Measurements from ENCODE around the gene C17orf50. TPM values are rescaled to one million over a fixed set of nuclear protein-coding genes. Genes with fewer than 3 reads are reported as not detected.

Gene C17orf50
- total and polyA plus RNA-seq, 3 experiments from 2014 or later = not detected

DNA sequence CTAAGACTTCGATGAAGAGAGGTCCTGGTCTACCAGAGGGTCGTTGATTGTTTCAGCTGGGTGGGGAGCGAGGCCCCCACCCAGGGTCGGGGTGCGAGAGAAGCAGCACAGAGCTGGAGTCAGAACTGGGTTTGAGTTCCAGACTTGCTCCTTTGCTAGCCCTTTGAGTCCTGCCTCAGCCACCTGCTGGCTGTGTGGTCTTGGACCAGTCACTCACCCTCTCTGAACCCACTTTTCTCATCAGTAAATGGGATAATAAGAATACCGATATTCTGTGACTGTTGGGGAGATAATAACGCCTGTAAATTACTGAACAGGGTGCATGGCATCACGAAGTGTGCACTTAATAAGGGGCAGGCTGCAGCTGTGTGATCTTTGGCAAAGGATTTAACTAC, 35.2 kb downstream of the C17orf50 start:
- H3K9me3 ChIP-seq (ENCODE audit: low read length) = no peaks in the 10 kb centered on the region
- Mint-ChIP-seq H3K36me3 (no peaks in the 10 kb centered on the region), H3K27me3 (peaks cover 39 to 62% of the 10 kb centered on the region in 2 donors), H3K9me3 (no peaks in the 10 kb centered on the region), H3K4me1 (peaks cover 5 to 17% (median 8%) of the 10 kb centered on the region in 3 donors), H3K27ac (peak overlapping the region in 1 of 8 donors; percentile 9), H3K4me3 (peak overlapping the region; percentile 31 to 86 (median 77))
- H3K36me3 ChIP-seq (ENCODE audit: insufficient read depth, low read length) = no peaks in the 10 kb centered on the region
- no peak for DNase-seq
- peaks cover 10% of the 10 kb centered on the region for H3K4me1 ChIP-seq (ENCODE audit: insufficient read depth, low read length)
- H3K4me3 ChIP-seq (ENCODE audit: low read length) = peak overlapping the region; percentile 58
- ChIA-PET POLR2A (interaction anchor here (1.3 to 1.9 kb wide), 2 partner anchors 13 kb away, joined by 3 to 6 read pairs; partner anchors contain the start of gene TAF15), CTCF (interaction anchor here (1.5 to 3.1 kb wide), 4 partner anchors 9 to 32 kb away, joined by 3 to 22 read pairs (median 12); partner anchors contain the start of gene TAF15)
- peaks cover 29% of the 10 kb centered on the region for H3K27me3 ChIP-seq (ENCODE audit: insufficient read depth, low read length, poor library complexity, severe bottlenecking)
- no peak overlapping the region for H3K27ac ChIP-seq (ENCODE audit: low read depth, low read length)

DNA sequence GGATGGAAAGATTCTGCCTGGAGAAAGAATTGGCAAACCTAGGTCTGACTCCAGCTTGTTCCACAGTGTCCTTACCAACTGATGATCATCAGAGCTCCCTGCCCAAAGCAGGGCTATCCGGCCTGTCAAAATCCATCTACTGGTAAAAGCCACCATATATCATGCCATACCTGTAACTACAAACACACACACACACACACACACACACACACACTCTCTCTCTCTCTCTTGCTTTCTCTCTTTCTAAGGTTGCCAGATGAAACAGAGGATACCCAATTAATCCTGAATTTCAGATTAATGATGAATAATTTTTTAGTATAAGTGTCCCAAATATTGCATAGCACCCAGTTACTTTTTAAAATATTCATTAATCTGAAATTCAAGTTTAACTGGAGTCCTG, 36.3 kb downstream of the C17orf50 start:
- no peak overlapping the region for H3K27ac Mint-ChIP-seq
- peaks cover 39 to 62% of the 10 kb centered on the region in 2 donors for H3K27me3 Mint-ChIP-seq
- no peak overlapping the region for H3K27ac ChIP-seq (ENCODE audit: low read depth, low read length)
- no peaks in the 10 kb centered on the region for H3K9me3 ChIP-seq (ENCODE audit: low read length)
- H3K4me3 Mint-ChIP-seq = peak overlapping the region in 2 of 7 donors; percentile 31 to 37
- ChIA-PET CTCF (interaction anchor here (1.3 to 3.1 kb wide), 4 partner anchors 8 to 50 kb away, joined by 3 to 22 read pairs (median 12); partner anchors contain the start of gene TAF15), POLR2A (interaction anchor here (1.3 kb wide), 1 partner anchor 12 kb away, joined by 3 read pairs; no protein-coding TSS in a partner anchor)
- H3K4me3 ChIP-seq (ENCODE audit: low read length) = no peak overlapping the region
- H3K36me3 ChIP-seq (ENCODE audit: insufficient read depth, low read length) = no peaks in the 10 kb centered on the region
- DNase-seq = no peak
- H3K27me3 ChIP-seq (ENCODE audit: insufficient read depth, low read length, poor library complexity, severe bottlenecking) = peaks cover 29% of the 10 kb centered on the region
- no peaks in the 10 kb centered on the region for H3K9me3 Mint-ChIP-seq
- no peaks in the 10 kb centered on the region for H3K36me3 Mint-ChIP-seq
- H3K4me1 ChIP-seq (ENCODE audit: insufficient read depth, low read length) = peaks cover 20% of the 10 kb centered on the region
- peaks cover 5 to 17% (median 11%) of the 10 kb centered on the region in 3 donors for H3K4me1 Mint-ChIP-seq

DNA sequence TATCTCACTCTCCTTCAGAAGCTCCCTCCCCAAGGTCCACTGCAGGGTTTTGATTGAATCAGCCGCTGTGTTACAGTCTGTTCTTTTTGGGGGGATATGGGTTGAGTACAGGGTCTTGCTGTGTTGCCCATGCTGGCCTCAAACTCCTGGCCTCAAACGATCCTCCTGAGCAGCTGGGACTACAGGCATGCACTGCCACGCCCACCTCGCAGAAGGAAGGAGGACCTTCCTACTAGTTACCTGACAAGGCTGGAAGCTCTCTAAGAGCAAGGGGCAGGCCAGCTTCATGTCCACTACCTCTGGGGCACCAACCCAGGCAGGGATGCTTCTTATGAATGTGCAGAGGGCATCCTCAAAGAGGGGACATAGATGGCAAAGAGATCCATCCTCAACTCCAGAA, 36.7 kb downstream of the C17orf50 start:
- H3K27ac Mint-ChIP-seq = no peak overlapping the region

DNA sequence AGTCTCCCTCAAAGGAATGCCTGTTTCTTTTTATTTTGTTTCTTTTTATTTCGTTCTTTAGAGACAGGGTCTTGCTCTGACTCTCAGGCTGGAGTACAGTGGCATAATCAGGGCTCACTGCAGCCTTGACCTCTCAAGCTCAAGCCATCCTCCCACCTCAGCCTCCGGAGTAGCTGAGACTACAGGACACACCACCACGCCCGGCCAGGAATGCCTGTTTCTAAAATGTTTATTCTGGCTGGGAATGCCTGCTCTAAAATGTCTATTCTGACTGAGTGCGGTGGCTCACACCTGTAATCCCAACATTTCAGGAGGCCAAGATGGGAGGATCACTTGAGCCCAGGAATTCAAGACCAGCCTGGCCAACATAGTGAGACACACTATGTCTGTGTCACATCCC, 37.2 kb downstream of the C17orf50 start:
- H3K27me3 Mint-ChIP-seq = peaks cover 39 to 58% of the 10 kb centered on the region in 2 donors
- no peak overlapping the region for H3K27ac Mint-ChIP-seq
- peaks cover 29% of the 10 kb centered on the region for H3K27me3 ChIP-seq (ENCODE audit: insufficient read depth, low read length, poor library complexity, severe bottlenecking)
- no peaks in the 10 kb centered on the region for H3K9me3 ChIP-seq (ENCODE audit: low read length)
- POLR2A ChIA-PET = no interaction called here
- H3K27ac ChIP-seq (ENCODE audit: low read depth, low read length) = no peak overlapping the region
- DNase-seq = no peak
- H3K4me1 ChIP-seq (ENCODE audit: insufficient read depth, low read length) = peaks cover 21% of the 10 kb centered on the region
- H3K4me3 Mint-ChIP-seq = no peak overlapping the region
- CTCF ChIA-PET = interaction anchor here (2.2 to 2.8 kb wide), 2 partner anchors 11 to 34 kb away, joined by 12 to 17 read pairs; partner anchors contain the start of gene TAF15
- no peaks in the 10 kb centered on the region for H3K36me3 Mint-ChIP-seq
- H3K9me3 Mint-ChIP-seq = no peaks in the 10 kb centered on the region
- H3K4me1 Mint-ChIP-seq = peaks cover 5 to 17% (median 11%) of the 10 kb centered on the region in 3 donors
- no peak overlapping the region for H3K4me3 ChIP-seq (ENCODE audit: low read length)
- H3K36me3 ChIP-seq (ENCODE audit: insufficient read depth, low read length) = no peaks in the 10 kb centered on the region

More for the DNA sequence above, 36.7 kb downstream of the C17orf50 start:
- DNase-seq = no peak
- ChIA-PET CTCF (interaction anchor here (1.3 to 3.1 kb wide), 3 partner anchors 12 to 50 kb away, joined by 3 to 22 read pairs (median 17); partner anchors contain the start of gene TAF15), POLR2A (interaction anchor here (1.3 kb wide), 1 partner anchor 11 kb away, joined by 3 read pairs; no protein-coding TSS in a partner anchor)
- Histone ChIP-seq H3K27ac (ENCODE audit: low read depth, low read length) (no peak overlapping the region), H3K4me3 (ENCODE audit: low read length) (no peak overlapping the region), H3K4me1 (ENCODE audit: insufficient read depth, low read length) (peaks cover 21% of the 10 kb centered on the region), H3K36me3 (ENCODE audit: insufficient read depth, low read length) (no peaks in the 10 kb centered on the region), H3K9me3 (ENCODE audit: low read length) (no peaks in the 10 kb centered on the region), H3K27me3 (ENCODE audit: insufficient read depth, low read length, poor library complexity, severe bottlenecking) (peaks cover 29% of the 10 kb centered on the region)
- no peaks in the 10 kb centered on the region for H3K9me3 Mint-ChIP-seq
- H3K27me3 Mint-ChIP-seq = peaks cover 39 to 58% of the 10 kb centered on the region in 2 donors
- peaks cover 5 to 17% (median 11%) of the 10 kb centered on the region in 3 donors for H3K4me1 Mint-ChIP-seq
- peak overlapping the region in 3 of 7 donors; percentile 12 to 34 (median 19) for H3K4me3 Mint-ChIP-seq
- no peaks in the 10 kb centered on the region for H3K36me3 Mint-ChIP-seq

DNA sequence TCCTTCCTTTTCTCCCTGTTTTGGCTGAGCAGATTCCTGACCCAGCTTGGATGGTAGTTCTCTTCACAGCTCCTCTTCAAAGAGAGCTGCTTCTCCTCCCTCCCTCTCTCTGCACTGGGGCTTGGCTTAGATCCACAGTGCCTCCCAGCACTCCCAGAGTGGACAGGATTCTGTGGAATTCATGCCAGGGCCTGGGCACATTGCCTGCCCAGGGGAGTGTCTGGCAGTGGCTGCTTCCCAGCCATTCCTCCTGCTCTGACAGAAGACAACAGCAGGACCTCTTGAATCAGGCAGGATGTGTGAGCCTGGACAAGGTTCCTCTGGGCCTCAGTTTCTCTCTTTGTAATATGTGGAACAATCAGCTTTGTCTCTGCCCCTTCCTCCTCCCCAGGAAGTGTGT, 39.3 kb downstream of the C17orf50 start:
- POLR2A ChIA-PET = interaction anchor here (0.5 kb wide), 1 partner anchor 546 kb away, joined by 6 read pairs; no protein-coding TSS in a partner anchor

DNA sequence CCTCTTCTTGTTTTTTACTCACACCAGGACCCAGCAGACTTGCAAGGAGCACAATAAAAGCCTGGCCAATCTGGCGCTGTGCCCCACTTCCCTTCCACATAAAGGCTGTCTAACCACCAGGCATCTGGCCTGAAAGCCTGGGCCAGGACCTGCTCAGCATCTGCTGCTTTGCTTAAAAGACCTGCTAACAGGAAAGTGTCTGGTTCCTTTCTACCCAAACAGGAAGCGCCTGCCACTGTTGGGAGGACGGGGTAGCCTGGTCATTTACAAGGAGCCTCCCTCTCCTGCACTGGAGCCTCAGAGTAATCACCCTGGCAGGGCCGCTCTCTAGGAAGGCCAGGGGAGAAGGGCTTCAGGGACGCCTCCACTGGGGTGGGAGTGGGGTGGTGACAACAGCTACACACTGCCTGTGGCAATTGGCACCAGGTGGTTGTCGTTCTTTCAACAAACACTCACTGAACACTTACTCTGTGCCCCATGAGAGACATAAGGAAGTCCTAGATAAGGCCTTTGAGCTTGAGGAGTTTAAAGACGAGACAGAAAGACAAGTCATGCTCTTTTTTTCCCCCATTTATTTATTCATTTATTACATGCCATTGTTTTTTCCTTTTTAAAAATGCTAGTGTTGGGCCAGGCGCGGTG, 41.0 kb downstream of the C17orf50 start:
- Mint-ChIP-seq H3K27me3 (peaks cover 20 to 32% of the 10 kb centered on the region in 2 donors), H3K36me3 (no peaks in the 10 kb centered on the region), H3K4me1 (peaks cover 0 to 5% (median 5%) of the 10 kb centered on the region in 3 donors), H3K4me3 (peak overlapping the region in 1 of 7 donors; percentile 6), H3K27ac (no peak overlapping the region), H3K9me3 (no peaks in the 10 kb centered on the region)
- ChIA-PET POLR2A (no interaction called here), CTCF (interaction anchor here (1.4 kb wide), 1 partner anchor 38 kb away, joined by 5 read pairs; no protein-coding TSS in a partner anchor)
- Histone ChIP-seq H3K4me1 (ENCODE audit: insufficient read depth, low read length) (peaks cover 11% of the 10 kb centered on the region), H3K27me3 (ENCODE audit: insufficient read depth, low read length, poor library complexity, severe bottlenecking) (peaks cover 10% of the 10 kb centered on the region), H3K27ac (ENCODE audit: low read depth, low read length) (no peak overlapping the region), H3K9me3 (ENCODE audit: low read length) (no peaks in the 10 kb centered on the region), H3K36me3 (ENCODE audit: insufficient read depth, low read length) (no peaks in the 10 kb centered on the region), H3K4me3 (ENCODE audit: low read length) (no peak overlapping the region)
- peak in 1 of 5 donors; percentile 38 for DNase-seq

More for the DNA sequence above, 39.3 kb downstream of the C17orf50 start:
- Histone ChIP-seq H3K4me3 (ENCODE audit: low read length) (no peak overlapping the region), H3K9me3 (ENCODE audit: low read length) (no peaks in the 10 kb centered on the region), H3K27ac (ENCODE audit: low read depth, low read length) (no peak overlapping the region), H3K4me1 (ENCODE audit: insufficient read depth, low read length) (peaks cover 16% of the 10 kb centered on the region), H3K36me3 (ENCODE audit: insufficient read depth, low read length) (no peaks in the 10 kb centered on the region), H3K27me3 (ENCODE audit: insufficient read depth, low read length, poor library complexity, severe bottlenecking) (peaks cover 16% of the 10 kb centered on the region)
- Mint-ChIP-seq H3K36me3 (no peaks in the 10 kb centered on the region), H3K4me3 (no peak overlapping the region), H3K4me1 (peaks cover 5 to 16% (median 9%) of the 10 kb centered on the region in 3 donors), H3K27ac (no peak overlapping the region), H3K9me3 (no peaks in the 10 kb centered on the region), H3K27me3 (peaks cover 26 to 41% of the 10 kb centered on the region in 2 donors)
- CTCF ChIA-PET = interaction anchor here (0.9 to 2.2 kb wide), 3 partner anchors 8 to 36 kb away, joined by 5 to 12 read pairs (median 6); no protein-coding TSS in a partner anchor
- no peak for DNase-seq

DNA sequence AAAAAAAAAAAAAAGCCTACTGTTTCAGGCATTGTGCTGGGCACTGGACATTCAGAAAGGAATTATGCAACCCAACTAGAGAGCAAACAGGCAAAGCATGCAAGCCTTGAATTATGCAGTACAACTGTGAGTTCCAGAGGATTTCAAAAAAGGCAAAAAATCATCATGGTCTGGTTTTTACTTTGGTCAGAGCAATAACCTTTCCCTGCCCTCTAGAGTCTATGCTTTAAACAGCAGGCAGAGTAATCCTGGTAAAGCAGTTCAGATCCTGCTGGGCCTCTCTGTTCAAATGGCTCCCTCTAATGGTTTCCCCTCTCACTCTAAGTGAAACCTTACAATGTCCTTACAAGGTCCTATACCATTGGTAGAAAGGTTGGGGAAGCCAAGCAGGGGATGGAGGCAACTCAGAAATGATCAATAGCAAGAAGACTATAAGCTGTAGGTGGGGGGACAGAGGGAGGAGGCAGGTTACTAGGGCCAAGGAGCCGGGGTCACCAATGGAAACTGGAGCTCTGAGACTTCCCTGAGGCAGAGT, 44.0 kb downstream of the C17orf50 start:
- DNase-seq = peak in 4 of 5 donors; percentile 12 to 71 (median 54)
- H3K9me3 ChIP-seq (ENCODE audit: low read length) = no peaks in the 10 kb centered on the region
- peaks cover 16 to 23% (median 22%) of the 10 kb centered on the region in 3 donors for H3K4me1 Mint-ChIP-seq
- peaks cover 5 to 7% of the 10 kb centered on the region in 2 donors for H3K27me3 Mint-ChIP-seq
- H3K27me3 ChIP-seq (ENCODE audit: insufficient read depth, low read length, poor library complexity, severe bottlenecking) = no peaks in the 10 kb centered on the region
- ChIA-PET POLR2A (no interaction called here), CTCF (interaction anchor here (0.6 to 11.5 kb wide), 6 partner anchors 9 to 629 kb away, joined by 3 to 250 read pairs (median 6); partner anchors contain the start of genes C17orf50 and MMP28)
- H3K36me3 ChIP-seq (ENCODE audit: insufficient read depth, low read length) = no peaks in the 10 kb centered on the region
- peak overlapping the region in 3 of 8 donors; percentile 9 to 60 (median 27) for H3K27ac Mint-ChIP-seq
- no peaks in the 10 kb centered on the region for H3K9me3 Mint-ChIP-seq
- H3K36me3 Mint-ChIP-seq = peaks cover 0 to 9% (median 0%) of the 10 kb centered on the region in 3 donors
- H3K4me3 ChIP-seq (ENCODE audit: low read length) = no peak overlapping the region
- no peak overlapping the region for H3K27ac ChIP-seq (ENCODE audit: low read depth, low read length)
- peak overlapping the region in 1 of 7 donors; percentile 10 for H3K4me3 Mint-ChIP-seq
- peaks cover 20% of the 10 kb centered on the region for H3K4me1 ChIP-seq (ENCODE audit: insufficient read depth, low read length)

All from CD8-positive, alpha-beta memory T cell (primary cell).